ENCODE data around the gene ART4.

The ART4 gene

DNA sequence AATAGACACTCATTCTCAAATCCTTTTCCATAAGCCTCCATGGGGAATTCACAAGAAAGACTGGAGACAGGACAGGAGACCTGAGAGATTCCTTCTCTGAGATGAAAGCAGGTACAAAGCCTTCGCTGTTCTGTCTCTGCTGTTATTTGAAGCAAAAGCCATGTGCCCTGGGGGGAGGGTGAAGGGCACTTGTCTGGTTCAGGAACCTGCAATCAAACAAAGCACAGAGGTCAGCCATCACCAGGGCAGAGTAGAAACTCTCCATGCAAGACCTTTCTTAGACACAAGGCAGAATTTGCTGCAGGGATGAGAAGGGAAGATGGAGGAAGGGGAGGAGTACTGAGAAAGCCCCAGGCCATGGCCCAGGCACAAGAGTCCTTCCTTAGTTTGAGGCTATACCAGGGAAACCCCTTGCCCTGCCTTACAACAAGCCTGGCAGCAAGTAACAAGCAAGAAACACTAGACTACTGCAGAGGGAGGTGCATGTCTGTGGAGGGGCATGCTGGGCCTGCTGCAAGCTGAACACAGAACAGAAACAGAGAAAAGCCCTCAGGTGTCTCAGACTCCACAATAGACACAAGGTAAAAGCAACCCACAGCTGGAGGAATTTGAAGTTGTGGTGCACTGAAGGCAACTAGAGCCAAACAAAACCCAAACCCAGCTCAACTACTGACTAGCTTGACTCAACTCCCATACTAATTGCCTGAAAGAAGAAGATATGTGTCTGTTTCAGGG lies 7.8 kb upstream of the ART4 start:
- DNase-seq (ENCODE audit: low read depth) = no peak

DNA sequence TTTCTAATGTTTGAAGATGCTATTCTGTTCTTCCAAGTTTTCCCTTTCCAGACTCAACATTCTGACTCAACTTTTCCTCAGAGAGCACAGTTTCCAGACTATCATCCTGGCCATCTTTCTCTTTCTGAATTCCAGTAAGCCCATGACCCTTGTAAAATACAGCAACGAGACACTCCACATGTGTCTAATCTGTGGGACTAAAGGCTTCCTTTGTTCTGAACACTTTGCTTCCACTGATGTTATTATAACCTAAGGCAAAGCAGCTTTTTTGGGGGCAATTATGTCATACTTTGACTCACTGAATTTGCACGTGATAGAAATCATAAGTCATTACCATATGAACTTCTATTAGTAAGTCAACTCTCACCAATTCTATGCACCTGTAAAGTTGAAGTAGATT lies 6.3 kb upstream of the ART4 start:
- DNase-seq (ENCODE audit: low read depth) = peak; percentile 55

DNA sequence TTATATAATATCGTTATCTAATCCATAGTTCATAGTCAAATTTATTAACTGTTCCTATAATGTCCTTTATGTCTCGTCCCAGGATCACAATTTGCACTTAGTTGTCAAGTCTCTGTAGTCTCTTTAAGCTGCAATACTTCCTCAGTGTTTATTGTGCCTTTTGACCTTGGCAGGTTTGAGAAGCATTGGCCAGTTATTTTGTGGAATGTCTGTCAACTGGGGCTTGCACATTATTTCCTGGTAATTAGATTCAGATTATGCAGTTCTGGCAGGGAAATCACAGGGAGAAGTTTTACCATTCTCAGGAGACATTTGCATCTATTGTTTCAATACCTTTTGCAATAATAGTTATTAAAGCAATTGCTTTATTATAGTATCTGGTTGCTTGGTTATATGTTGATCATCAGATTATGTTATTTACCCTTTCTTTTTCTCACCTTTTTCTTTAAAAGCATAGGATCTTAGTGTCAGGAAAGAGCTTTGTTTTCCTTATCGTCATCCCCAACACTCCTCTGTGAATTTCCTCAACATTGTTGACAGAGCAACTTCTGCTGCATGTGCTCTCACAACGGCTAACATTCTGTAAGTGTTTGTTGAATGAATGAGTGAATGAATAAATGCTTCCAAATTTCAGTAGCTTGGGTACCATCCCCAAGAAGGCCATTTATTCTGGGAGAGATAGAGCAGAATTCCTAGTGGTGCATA lies 3.7 kb upstream of the ART4 start:
- no peak for DNase-seq (ENCODE audit: low read depth)

DNA sequence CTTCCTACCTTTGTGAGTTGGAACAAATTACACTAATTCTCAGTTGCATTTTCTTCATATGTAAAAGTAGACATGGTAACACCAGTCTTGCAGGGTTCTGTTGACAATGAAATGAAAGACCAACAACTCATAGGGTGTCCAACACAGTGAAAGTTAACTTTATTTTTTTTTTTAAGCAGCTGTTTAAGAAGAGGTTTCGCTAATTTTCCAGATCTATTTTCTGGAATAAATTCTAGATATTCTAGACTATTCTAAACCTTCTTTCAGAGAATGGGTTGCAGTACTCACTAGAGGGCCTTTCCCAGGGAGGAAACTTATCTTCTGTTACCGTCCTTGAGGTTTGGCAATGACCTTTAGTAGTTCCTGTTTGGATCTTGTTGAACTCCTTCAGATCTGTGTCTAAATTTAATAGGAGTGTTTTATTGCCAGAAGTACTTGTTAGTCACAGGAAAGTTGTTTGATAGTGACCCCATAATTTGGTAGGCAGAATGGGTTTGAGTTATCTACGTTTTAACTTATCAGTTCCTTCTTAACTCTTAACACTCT lies 2.8 kb upstream of the ART4 start:
- peak; percentile 35 for DNase-seq (ENCODE audit: low read depth)

DNA sequence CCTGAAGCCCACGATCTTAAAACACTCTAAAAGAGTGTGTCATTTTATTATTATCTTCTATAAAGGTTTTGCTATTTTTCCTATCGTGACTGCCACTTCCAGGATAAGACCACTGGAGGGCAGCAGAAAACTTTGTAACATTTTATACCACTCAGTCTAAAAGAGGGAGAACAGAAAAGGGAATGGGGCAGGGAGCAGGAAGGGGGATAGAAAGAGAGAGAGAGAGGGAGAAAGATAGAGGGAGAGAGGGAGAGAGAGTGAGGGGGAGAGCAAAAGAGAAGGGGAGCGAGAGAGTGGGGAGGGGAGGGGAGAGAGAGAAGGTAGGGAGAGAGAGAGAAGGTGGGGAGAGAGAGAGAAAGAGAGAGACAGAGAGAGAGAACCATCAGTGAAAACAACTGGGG lies 2.0 kb upstream of the ART4 start:
- peak; percentile 65 for DNase-seq (ENCODE audit: low read depth)

DNA sequence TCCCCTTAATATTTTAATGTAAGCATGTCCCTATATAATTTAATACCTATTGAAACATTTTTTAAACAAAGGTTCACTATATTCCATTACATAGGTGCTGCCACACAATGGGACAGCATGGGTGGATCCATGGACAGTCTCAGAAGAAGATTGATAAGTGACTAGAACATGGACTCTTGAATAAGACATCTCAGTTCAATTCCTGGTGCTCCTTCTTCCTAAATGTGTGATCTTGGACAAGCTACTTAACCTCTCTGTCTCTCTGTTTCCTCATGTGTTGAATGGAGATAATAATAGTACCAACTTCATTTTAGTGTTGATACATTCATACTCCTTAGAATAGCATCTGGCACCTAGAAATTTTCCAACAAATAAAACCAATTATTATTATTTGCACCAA lies 1.1 kb upstream of the ART4 start:
- no peak for DNase-seq (ENCODE audit: low read depth)

DNA sequence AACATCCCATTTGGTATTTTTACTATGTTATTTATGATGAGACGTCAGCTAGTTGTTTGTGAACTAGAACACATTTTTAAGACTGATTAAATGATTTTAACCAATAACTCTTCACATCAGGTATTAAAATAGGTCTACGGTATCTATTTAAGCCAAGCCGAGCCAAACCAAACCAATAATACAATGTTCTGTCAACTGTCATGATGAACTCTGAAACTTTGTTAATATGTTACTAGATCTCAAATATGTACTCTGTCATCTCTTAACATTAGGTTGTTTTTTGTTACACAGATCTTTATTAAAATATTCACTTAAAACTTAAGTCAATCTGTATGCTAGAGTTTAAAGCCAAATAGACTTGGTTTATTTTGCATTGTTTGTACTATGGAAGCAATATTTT lies 1.0 kb downstream of the ART4 start:
- no peak for DNase-seq (ENCODE audit: low read depth)

DNA sequence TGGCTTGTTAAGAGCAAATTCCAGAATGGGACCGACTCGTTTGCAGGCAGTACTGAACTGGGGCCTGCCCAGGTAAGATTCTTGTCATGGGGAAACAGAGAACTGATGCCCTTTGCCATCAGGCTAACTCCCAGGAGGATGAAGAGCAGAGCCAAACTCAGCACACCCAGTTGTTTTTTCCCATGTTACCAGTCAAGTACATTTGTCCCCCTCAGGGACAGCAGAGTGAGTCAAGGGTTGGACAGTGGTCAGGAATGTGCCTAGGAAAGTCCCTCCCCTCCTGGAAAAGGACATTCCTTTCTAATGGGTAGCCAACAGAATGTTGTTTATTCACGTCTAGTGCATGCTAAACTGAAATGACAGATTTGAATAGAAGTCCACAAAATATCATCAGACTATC lies 1.6 kb downstream of the ART4 start:
- peak; percentile 66 for DNase-seq (ENCODE audit: low read depth)

DNA sequence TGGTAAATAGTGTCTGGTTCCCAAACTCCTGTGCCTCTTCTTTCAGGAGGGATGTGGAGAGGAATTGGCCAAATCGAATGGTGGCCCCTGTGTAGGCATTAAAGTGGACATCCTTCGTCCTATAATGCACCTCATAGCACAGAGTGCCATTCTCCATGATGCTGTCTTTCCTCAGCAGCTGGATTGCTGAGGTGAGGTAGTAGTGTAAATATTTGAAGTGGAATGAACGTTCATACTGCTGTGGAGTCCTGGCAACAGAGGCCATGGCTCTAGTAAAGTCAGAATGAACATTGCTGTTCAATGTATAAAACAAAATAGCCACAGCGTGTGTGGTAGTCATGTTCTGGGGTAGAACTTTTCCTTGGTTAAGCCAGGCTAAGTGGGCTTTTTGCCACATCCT lies 2.7 kb downstream of the ART4 start:
- DNase-seq (ENCODE audit: low read depth) = no peak

DNA sequence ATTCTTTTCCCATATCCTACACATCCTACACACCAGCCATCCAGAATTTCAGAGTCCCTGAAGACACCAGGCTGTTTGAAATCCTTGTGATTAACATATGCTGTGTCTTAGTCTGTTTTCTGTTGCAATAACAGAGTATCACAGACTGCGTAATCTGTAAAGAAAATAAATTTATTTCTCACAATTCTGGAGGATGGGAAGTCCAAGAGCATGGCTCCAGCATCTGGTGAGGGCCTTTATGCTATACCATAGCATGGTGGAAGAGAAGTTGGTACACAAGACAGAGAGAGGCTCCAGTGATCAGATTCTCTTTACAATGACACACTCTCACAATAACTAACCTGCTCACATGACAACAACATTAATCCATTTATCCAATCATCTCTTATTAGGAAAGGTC lies 4.1 kb downstream of the ART4 start:
- DNase-seq (ENCODE audit: low read depth) = no peak

DNA sequence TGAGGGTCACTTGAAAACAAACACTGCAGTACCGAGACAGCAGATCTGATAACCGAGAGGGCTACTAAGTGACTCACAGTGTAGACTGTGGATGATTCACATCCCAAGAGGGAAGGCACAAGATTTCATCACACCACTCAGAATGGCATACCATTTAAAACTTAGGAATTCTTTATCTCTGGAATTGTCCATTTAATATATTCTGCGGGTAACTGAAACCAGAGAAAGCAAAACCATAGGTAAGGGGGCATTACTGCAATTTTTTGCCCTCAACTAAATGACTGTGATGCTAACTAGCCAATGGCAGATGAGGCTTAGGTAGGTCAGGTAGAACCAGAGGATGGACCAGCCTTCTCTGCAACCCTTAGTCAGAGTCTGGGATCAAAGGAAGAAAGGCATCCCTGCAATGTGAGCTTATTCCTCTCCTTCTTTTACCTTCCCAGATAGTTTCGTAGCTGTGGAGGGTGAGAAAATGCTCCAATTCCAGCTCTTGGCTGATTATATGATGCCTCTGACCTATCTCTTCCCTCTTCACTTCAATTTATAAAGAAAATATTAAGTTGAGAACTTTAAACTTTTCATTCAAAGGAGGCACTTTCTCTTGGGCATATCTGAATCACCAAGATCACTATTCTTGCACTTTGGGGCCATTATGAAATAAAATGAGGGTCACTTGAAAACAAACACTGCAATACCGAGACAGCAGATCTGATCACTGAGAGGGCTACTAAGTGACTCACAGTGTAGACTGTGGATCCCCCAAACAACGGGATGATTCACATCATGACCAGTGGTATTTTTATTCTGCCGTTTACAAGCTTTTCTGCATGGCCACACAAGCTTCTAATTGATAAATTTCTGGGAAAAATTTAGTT lies 6.8 kb downstream of the ART4 start:
- peak; percentile 95 for DNase-seq (ENCODE audit: low read depth)

DNA sequence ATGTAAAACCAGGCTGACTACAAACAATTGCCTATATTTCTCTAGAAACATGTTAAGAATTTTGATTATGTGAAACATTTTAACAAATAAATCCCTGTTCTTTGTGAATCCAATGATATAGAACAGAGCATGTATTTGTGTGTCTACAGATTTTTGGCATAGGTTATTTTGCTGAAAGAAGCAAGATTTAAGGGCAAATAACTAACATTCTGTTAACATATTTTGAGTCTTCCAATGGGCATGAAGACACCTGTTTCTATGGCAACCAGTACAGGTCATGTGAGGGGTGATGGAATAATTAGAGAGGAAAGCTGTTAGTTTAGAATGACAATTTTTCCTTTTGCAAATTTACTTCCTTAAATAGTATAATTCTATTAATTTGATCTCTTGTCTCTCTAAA lies 8.8 kb downstream of the ART4 start:
- no peak for DNase-seq (ENCODE audit: low read depth)

DNA sequence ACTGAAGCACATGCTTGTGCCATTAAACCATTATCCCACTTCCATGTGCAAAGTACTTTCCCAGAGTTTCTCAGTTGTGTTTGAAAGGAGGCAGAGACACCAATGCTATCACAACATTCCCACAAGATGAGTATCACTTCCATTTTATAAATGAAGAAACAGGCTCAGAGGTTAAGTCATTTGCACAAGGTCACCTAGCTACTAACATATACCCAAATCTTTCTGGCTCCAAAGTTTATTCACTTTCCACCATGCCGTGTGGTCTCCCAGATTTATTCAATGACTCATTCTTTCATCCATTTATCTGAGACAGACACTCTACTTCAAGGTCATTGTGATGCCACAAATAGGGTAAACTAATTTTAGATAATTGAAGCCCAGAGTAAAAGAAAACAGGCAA lies 9.4 kb downstream of the ART4 start:
- peak; percentile 37 for DNase-seq (ENCODE audit: low read depth)

DNA sequence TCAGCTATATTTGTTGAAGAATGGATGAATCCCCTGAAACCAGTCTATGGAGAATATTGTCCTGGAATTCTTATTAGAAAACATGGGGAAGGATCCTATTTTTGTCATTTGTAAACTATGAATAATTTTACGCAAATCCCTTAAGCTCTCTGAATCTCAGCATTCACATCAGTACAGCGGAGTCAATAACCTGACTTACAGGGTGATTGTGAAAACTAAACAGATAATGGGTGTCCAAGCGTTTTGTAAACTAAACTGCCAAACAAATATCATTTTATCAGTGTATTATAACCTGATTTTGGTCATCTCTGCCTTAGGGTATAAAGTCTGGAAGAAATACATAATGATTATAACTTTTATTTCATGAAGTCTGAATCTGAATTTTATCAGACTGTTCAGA lies 10.0 kb downstream of the ART4 start:
- DNase-seq (ENCODE audit: low read depth) = no peak

DNA sequence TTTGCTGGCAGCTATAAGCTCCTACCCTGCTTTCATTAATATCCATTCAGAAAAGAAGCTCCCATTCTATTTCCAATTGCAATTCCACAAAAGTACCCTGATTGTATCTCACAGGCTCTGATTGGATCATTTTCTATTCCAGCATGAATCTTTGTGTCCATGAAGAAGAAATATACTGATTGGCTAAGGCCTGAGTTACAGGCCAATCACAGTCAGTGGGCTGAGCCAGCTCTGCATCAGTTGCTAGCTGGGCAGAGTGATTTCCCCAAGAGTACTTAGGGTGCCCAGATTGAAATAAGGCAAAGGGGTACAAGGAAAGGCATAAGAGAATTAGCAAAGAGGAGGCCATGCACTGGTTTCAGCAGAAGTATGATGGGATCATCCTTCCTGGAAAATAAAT lies 14.4 kb downstream of the ART4 start:
- DNase-seq (ENCODE audit: low read depth) = peak; percentile 63

DNA sequence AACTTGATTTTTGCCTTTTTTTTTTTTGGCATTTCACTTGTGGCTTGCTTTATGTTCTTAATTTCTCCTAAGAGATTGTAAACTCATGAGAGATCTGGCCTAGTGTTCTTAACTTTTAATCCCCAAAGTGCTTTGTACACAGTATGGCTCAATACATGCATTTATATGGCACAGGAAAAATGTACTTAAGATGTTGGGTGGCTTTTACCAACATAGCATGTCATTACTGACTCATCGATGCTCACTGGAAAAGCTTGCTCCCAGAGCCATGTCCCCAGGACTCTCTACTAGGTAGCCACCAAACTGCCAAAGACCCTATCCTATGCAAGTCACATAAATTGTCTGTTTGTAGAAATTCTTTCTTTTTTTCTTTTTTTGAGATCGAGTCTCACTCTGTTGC lies 16.3 kb downstream of the ART4 start:
- no peak for DNase-seq (ENCODE audit: low read depth)

DNA sequence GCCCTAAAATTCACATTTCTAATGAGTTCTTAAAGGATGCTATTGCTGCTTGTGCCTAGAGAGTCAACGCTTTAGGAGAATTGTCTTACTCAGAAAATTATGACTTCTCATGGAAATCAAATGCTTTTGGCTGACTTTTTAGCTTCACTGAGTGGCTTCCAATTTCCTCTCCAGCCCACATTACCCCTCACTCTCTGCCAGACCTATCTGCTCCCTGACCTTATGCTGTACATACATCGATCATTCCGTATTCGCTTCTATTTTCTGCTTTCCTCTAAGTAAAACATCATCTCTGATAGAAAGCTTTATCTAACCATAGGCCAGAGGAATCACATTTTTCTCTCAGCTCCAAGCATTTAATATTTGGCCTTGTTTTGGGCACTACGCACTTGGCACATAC lies 16.8 kb downstream of the ART4 start:
- no peak for DNase-seq (ENCODE audit: low read depth)

DNA sequence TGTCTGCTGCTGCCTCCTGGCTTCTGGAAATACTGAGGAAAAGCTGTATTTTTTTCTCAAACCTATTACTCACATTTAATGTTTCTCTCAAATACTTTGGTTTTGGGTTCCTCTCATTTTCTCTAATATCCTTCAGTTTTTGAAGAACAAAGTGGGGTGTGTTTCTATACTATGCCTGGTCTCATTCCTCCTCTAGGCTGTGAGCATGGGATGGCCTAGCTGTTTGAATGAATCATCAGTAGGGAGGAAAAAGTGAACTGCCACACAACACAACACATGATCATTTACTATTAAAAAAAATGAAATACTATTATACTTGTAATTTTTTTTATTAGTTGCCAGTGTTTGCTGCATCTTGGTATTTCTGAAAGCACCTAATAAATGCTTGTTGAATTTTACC lies 18.1 kb downstream of the ART4 start:
- DNase-seq (ENCODE audit: low read depth) = peak; percentile 65

DNA sequence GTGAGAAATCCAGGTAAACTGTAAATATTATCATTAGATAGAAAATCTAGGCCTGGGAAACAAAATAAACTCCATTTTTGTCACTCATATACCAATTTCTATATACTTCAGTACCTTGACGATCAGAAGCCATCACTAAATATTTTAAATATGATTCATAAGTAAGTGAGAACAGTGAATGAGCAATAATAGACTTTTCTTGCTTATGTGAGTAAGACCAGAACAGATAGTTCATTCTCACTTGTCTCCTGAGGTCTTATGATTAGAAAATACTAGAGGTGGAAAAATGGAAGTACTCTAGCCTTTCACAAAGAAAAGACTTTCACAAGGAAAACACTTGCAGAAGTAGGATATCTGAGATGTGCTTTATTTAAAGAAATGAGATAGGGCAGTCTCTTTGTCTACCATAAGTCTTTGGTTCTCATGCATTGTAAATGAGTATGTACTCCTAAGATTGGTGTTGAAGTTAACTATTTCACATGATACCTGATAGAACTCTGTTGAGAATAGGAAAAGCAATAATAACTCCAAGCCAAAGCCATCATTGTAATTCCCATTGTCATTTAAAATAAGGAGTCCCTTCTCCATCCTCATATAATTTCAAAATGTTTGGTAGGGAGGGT lies 19.2 kb downstream of the ART4 start:
- peak; percentile 52 for DNase-seq (ENCODE audit: low read depth)

DNA sequence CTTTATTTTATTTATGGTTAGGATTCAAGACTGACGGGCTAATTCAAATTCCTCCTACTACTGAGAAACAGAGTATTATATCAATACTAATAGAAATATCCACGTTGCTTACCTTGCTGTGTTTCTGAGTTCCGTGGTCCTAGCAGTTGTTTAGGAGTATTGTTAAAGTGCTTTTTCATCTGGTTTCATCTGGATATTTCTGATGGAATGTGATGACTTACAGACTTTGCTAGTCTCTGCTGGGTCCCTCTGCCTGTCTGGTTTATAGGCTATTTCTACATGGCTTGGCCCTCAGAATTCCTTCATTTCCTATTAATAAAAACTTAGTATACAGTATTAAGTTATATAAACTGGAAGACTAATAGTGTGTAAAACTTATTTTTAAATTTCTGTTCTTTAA lies 29.3 kb downstream of the ART4 start, which contains the start of gene SMCO3:
Gene SMCO3, minus strand, starts transcription at position 169 of the 400 bp plus-strand sequence. CDS start 7,502 bp downstream, outside the sequence.
- no peak for DNase-seq (ENCODE audit: low read depth)

DNA sequence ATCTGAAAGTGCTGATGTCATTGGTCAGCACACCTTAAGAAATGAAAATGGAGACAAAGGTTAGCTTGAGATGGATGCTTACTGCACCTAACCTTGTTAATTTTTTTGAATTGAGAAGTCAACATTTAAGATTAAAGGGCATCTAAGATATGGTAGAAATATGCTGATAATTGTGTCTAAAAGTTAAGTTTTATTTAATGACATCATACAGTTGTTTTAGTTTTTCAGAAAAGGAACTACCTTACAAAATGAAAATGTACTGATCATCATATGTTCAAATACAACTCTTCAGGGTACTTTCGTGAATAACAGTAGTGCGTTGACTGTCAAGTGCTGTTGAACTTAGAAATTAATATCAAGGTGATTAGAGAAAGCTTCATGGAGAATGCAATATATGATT lies 31.8 kb downstream of the ART4 start:
- no peak for DNase-seq (ENCODE audit: low read depth)

DNA sequence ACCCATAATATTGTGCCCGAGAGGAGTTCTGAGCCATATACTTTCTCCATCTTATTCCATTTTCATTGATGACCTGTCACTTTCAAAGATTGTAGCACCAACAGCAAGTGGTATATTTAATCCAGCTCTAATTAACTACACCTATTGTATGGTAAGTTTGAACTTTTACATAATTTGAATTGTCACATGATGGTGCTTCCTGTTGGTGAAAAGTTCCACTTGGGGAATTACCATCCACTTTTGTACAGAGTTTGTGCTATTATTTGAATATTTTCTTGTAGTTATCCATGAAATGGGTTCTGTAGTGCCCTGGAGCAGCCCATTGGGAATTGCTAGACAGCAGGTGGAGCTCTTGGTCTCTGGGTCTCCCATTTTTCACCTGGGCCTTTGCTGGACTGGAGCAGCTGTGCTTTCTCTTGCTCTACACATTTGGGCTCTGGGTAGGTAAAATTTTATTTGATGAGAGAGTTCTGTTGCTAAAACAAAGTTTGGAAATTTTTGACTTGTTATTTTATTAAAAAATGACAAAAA lies 32.3 kb downstream of the ART4 start:
- DNase-seq (ENCODE audit: low read depth) = peak; percentile 43

Data from iris pigment epithelial cell (primary cell).